GM18502 (cell line): ENCODE measurements around the gene HLA-DMA.
A peak's percentile ranks its signal among the peaks of the same experiment; 100 is the strongest.

Experiments used
- ATAC-seq: cut with Tn5 transposase; IDR thresholded peaks from one replicate; pipeline ENCODE4 v1.9.1; 2021; ENCODE audit warnings: mild to moderate bottlenecking; ENCODE audit not compliant: unreplicated experiment, poor library complexity

Gene HLA-DMA

GRCh38 chr6:32975886-32976285, 23.0 kb upstream of the HLA-DMA start:
- no peak for ATAC-seq

- no peak for ATAC-seq
Measured at GRCh38 chr6:32974541-32975308, 21.8 kb upstream of the HLA-DMA start.

- no peak for ATAC-seq
Measured at GRCh38 chr6:32974016-32974333, 21.1 kb upstream of the HLA-DMA start.

GRCh38 chr6:32973144-32974015, 20.5 kb upstream of the HLA-DMA start:
- ATAC-seq = no peak

GRCh38 chr6:32972353-32973143, 19.7 kb upstream of the HLA-DMA start:
- ATAC-seq = no peak

GRCh38 chr6:32971581-32972352, 18.9 kb upstream of the HLA-DMA start:
- peak; percentile 48 for ATAC-seq

GRCh38 chr6:32971242-32971580, 18.3 kb upstream of the HLA-DMA start:
- no peak for ATAC-seq

- ATAC-seq = no peak
Measured at GRCh38 chr6:32970413-32971241, 17.7 kb upstream of the HLA-DMA start.

- ATAC-seq = no peak
Measured at GRCh38 chr6:32969685-32970412, 17.0 kb upstream of the HLA-DMA start.

GRCh38 chr6:32968867-32969684, 16.2 kb upstream of the HLA-DMA start:
- no peak for ATAC-seq

GRCh38 chr6:32968093-32968866, 15.4 kb upstream of the HLA-DMA start, which contains the start of gene BRD2:
Gene BRD2, plus strand, starts transcription at chr6:32968594. Its CDS starts 4,305 bp downstream, at chr6:32972899.
- peak; percentile 38 for ATAC-seq

- ATAC-seq = no peak
Measured at GRCh38 chr6:32967151-32968091, 14.5 kb upstream of the HLA-DMA start.

GRCh38 chr6:32964776-32965175, 11.9 kb upstream of the HLA-DMA start:
- ATAC-seq = no peak

- ATAC-seq = no peak
Measured at GRCh38 chr6:32963866-32964265, 11.0 kb upstream of the HLA-DMA start.

- ATAC-seq = no peak
Measured at GRCh38 chr6:32962213-32962826, 9.4 kb upstream of the HLA-DMA start.

- no peak for ATAC-seq
Measured at GRCh38 chr6:32960563-32960962, 7.7 kb upstream of the HLA-DMA start.
